Measurements from ENCODE around the gene MTMR12. TPM values are rescaled to one million over a fixed set of nuclear protein-coding genes. Genes with fewer than 3 reads are reported as not detected.

The MTMR12 gene
- total RNA-seq, 1 experiment from 2014 or later: 42.7 TPM

GRCh38 chr5:32223972-32224609 lies 88.6 kb downstream of the MTMR12 start (continued):
- TF ChIP-seq PRDM15 (CRISPR knock-in tag; IDR thresholded peaks at IDR 0.05): no peak

GRCh38 chr5:32222723-32223470 lies 89.8 kb downstream of the MTMR12 start:
- H3K4me3 Mint-ChIP-seq: no peak overlapping the region
- H3K4me1 Mint-ChIP-seq: peaks cover 20% of the 10 kb centered on the region
- ATAC-seq: no peak
- peaks cover 9% of the 10 kb centered on the region for H3K36me3 Mint-ChIP-seq
- ChIA-PET POLR2A (no interaction called here), CTCF (interaction anchor here (1.8 kb wide), 1 partner anchor 106 kb away, joined by 4 read pairs; no protein-coding TSS in a partner anchor)
- H3K27ac Mint-ChIP-seq: no peak overlapping the region
- TF ChIP-seq HMGXB4 (CRISPR knock-in tag; IDR thresholded peaks at IDR 0.05): no peak
- no peak for TF ChIP-seq ZNF317 (CRISPR knock-in tag; IDR thresholded peaks at IDR 0.05; ENCODE audit: borderline replicate concordance, low read depth)
- no peak for TF ChIP-seq NFE2L1 (CRISPR knock-in tag; IDR thresholded peaks at IDR 0.05)
- TF ChIP-seq ZNF121 (CRISPR knock-in tag; IDR thresholded peaks at IDR 0.05): no peak
- TF ChIP-seq CTCF (IDR thresholded peaks at IDR 0.05): no peak
- TF ChIP-seq ZNF281 (CRISPR knock-in tag; IDR thresholded peaks at IDR 0.05): no peak
- no peak for TF ChIP-seq ZBTB21 (CRISPR knock-in tag; IDR thresholded peaks at IDR 0.05; ENCODE audit: borderline replicate concordance)
- no peak for TF ChIP-seq ZNF425 (CRISPR knock-in tag; conservative IDR thresholded peaks at IDR 0.05)
- no peak for TF ChIP-seq RELA (CRISPR knock-in tag; IDR thresholded peaks at IDR 0.05; ENCODE audit: borderline replicate concordance)
- no peak for DNase-seq (ENCODE audit: low spot score)
- no peaks in the 10 kb centered on the region; the same call in 1 of the 2 replicates for H3K27me3 Mint-ChIP-seq (ENCODE audit: low read depth)
- H3K9me3 Mint-ChIP-seq: peaks cover 3% of the 10 kb centered on the region; the same call in 1 of the 2 replicates

Data from WTC11 (cell line).